Colonic mucosa (tissue), 4 donors: ENCODE data around the gene HOXB4. TPM values are rescaled to one million over a fixed set of nuclear protein-coding genes. Genes with fewer than 3 reads are reported as not detected.

Experiments
- DNase-seq: peaks from one replicate; pipeline ENCODE4 v3.0.0-alpha.2; 2020
- H3K27ac ChIP-seq: fragments of 200-600 bp; one replicate; pipeline ENCODE4 v1.8.0; 2021
- H3K27me3 ChIP-seq: fragments of 200-600 bp; one replicate; pipeline ENCODE4 v1.8.0; 2021
- H3K36me3 ChIP-seq: fragments of 200-600 bp; one replicate; pipeline ENCODE4 v1.8.0; 2021
- H3K4me1 ChIP-seq: fragments of 200-600 bp; one replicate; pipeline ENCODE4 v1.8.0; 2021; ENCODE audit warnings: mild to moderate bottlenecking
- H3K4me3 ChIP-seq: fragments of 200-600 bp; one replicate; pipeline ENCODE4 v1.8.0; 2021
- H3K9ac ChIP-seq, 2 donors: one replicate each; pipeline ENCODE4 v1.7.0; 2013; ENCODE audit warnings: control low read depth in 2 of 2, low read depth in 2 of 2, low read length in 2 of 2
- H3K9me3 ChIP-seq: fragments of 200-600 bp; one replicate; pipeline ENCODE4 v1.8.0; 2021
- intact Hi-C: fragments of 100-400 bp; cut with DNase I; formaldehyde crosslinking; loops from one replicate; pipeline ENCODE4 v1.14.1; 2022
- total RNA-seq, 2 donors: library from RNA; stranded (reverse); fragmentation: NEBNext Ultra II Directional in 1 of 2; extraction: Animal tissue kit (Norgen Biotek cat#: 25700) in 1 of 2; gene quantifications; one replicate each; pipeline ENCODE4 v1.2.1, GENCODE V29; 2021
- TF ChIP-seq, protein P1 (sequence below): fragments of 200-600 bp; IDR thresholded peaks from one replicate; pipeline ENCODE4 v1.8.0; 2022; ENCODE audit warnings: antibody characterized with exemption, mild to moderate bottlenecking
- donor health status: healthy.
- donor health status: DM: no; HTN: no; CAD: no.
- donor health status: DM: no; HTN: no; CAD: no.

The HOXB4 gene
- total RNA-seq, 2 donors from 2014 or later, result 2.5 to 4.7 TPM

DNA sequence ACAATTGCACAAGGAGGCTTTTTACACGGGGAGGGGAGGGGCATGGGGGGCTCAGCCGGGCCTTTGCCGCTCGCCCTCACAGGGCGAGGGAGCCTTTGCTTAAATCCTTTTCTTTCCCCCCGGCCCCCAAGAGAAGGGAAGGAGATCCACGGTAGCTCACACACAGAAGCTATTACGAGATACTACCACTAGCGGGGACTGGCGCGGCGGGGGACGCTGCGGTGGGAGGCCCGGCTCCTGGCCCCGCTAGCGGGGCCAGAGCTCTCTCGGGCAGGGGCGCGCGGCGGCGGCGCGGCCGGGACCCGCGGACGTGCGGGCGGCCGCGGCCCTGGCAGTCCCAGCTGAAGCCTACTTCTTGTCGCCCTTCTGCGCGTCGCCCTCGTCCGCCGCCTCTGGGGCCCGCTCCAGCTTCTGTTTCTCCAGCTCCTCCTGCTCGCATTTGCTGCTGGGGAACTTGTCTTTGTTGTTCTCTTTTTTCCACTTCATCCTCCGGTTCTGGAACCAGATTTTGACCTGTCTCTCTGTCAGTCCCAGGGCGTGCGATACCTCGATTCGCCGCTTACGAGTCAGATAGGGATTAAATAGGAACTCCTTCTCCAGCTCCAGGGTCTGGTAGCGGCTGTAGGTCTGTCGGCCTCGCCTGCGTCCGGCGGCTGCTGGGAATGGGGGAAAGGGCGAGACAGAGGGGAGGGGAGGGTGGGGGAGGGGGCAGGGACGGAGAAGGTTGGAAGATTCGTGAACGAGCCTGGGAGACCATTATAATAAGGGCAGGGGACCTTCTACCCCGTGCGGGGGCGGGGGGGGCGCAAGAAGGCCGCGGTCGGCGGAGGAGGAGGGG, 34.9 kb upstream of the HOXB4 start:
- Histone ChIP-seq H3K9ac (peak overlapping the region; percentile 80 to 89), H3K4me3 (peak overlapping the region; percentile 57), H3K27me3 (peaks cover 29% of the 10 kb centered on the region), H3K4me1 (peaks cover 11% of the 10 kb centered on the region), H3K9me3 (no peaks in the 10 kb centered on the region), H3K36me3 (no peaks in the 10 kb centered on the region), H3K27ac (peak overlapping the region; percentile 80)
- TF ChIP-seq, protein P1, sequence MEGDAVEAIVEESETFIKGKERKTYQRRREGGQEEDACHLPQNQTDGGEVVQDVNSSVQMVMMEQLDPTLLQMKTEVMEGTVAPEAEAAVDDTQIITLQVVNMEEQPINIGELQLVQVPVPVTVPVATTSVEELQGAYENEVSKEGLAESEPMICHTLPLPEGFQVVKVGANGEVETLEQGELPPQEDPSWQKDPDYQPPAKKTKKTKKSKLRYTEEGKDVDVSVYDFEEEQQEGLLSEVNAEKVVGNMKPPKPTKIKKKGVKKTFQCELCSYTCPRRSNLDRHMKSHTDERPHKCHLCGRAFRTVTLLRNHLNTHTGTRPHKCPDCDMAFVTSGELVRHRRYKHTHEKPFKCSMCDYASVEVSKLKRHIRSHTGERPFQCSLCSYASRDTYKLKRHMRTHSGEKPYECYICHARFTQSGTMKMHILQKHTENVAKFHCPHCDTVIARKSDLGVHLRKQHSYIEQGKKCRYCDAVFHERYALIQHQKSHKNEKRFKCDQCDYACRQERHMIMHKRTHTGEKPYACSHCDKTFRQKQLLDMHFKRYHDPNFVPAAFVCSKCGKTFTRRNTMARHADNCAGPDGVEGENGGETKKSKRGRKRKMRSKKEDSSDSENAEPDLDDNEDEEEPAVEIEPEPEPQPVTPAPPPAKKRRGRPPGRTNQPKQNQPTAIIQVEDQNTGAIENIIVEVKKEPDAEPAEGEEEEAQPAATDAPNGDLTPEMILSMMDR, result no peak
- intact Hi-C loops, result no loop called here
- DNase-seq, result no peak

DNA sequence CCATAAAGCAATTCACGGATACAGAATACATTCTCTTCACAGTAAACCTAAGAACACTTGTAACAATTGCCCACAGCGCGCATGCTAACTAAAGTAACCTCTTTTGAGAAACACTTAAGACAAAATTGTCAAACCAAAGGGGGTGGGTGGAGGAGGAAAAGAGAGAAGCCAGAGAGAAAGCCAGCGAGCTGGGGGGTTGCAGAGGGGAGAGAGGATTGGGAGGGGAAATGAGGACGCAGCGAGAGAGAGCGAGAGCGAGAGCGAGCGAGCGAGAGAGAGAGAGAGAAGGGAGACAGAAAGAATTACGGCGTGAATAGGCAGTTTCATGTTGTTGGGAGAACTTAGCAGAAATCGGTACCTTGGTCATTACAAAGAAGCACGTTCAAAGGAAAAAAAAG, 34.3 kb upstream of the HOXB4 start:
- no peaks in the 10 kb centered on the region for H3K9me3 ChIP-seq
- H3K4me1 ChIP-seq, result peaks cover 5% of the 10 kb centered on the region
- intact Hi-C loops, result no loop called here
- TF ChIP-seq, protein P1, result no peak
- H3K27ac ChIP-seq, result peak overlapping the region; percentile 80
- peaks cover 23% of the 10 kb centered on the region for H3K27me3 ChIP-seq
- H3K36me3 ChIP-seq, result no peaks in the 10 kb centered on the region
- H3K9ac ChIP-seq, result peak overlapping the region; percentile 80 to 89
- H3K4me3 ChIP-seq, result peak overlapping the region; percentile 57
- DNase-seq, result no peak

DNA sequence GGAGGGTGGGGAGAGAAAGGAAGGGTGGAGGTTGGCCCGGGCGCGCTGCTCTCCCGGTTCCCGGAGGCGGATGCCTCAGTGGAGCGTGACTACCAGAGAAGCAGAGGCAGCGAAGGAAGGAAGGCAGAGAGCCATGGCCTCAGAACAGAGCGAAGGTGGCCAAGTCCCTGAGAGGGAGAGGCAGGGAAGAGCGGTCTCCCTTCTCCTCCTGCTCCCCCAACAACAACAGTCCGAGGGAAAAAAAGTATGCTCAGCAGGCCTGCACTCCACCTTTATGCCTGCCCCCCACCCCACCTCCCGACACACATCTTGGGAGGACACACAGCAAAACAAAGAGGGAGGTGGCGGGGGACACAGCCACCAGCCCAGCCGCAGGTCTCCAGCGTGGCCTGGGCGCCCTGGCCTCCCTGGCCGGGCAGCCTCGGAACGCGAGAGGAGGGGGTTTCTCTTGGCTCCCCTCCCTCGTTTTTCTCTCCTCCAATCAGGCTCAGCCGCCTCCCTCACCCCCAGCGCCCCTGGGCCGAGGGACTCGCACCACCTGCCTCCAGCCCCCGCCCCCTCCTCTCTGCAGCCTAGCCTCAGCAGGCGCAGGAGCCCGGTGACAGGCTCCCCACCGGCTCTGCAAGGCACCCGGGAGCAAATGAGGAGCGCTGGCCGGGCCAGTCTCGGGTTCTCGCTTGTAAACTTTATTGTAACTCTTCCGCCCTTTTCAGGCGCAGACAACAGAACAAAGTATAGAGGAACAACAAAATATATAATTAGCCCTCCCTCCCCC, 33.7 kb upstream of the HOXB4 start:
- Histone ChIP-seq H3K4me3 (peak overlapping the region; percentile 57), H3K27me3 (peaks cover 21% of the 10 kb centered on the region), H3K36me3 (no peaks in the 10 kb centered on the region), H3K4me1 (peaks cover 2% of the 10 kb centered on the region), H3K9me3 (no peaks in the 10 kb centered on the region), H3K27ac (peak overlapping the region; percentile 80), H3K9ac (peak overlapping the region; percentile 80 to 89)
- TF ChIP-seq, protein P1, result no peak
- intact Hi-C loops, result no loop called here
- DNase-seq, result no peak

DNA sequence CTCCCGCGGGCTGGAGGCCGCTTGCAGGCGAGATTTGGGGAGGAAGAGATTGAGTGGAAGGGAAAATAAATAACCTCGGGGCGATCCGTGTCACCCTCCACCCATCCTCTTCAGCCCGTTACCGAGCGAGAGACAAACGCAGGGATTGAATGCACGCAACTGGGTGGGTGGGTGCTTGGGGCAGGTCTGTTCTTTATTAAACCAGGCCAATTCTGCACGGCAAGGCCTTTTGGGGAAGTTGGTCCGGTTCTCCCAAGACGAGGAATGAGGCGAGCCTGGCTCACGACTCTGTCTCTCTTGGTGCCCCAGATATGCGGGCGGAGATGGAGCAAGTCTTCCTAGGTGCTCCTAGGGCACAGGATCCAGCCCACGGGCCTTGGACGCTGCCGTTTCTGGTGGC, 33.1 kb upstream of the HOXB4 start:
- Histone ChIP-seq H3K27ac (peak overlapping the region; percentile 80), H3K9ac (peak overlapping the region; percentile 75 to 89), H3K9me3 (no peaks in the 10 kb centered on the region), H3K4me3 (peak overlapping the region; percentile 57), H3K36me3 (no peaks in the 10 kb centered on the region), H3K4me1 (peaks cover 2% of the 10 kb centered on the region), H3K27me3 (peaks cover 15% of the 10 kb centered on the region)
- TF ChIP-seq, protein P1, result no peak
- intact Hi-C loops, result no loop called here
- no peak for DNase-seq

DNA sequence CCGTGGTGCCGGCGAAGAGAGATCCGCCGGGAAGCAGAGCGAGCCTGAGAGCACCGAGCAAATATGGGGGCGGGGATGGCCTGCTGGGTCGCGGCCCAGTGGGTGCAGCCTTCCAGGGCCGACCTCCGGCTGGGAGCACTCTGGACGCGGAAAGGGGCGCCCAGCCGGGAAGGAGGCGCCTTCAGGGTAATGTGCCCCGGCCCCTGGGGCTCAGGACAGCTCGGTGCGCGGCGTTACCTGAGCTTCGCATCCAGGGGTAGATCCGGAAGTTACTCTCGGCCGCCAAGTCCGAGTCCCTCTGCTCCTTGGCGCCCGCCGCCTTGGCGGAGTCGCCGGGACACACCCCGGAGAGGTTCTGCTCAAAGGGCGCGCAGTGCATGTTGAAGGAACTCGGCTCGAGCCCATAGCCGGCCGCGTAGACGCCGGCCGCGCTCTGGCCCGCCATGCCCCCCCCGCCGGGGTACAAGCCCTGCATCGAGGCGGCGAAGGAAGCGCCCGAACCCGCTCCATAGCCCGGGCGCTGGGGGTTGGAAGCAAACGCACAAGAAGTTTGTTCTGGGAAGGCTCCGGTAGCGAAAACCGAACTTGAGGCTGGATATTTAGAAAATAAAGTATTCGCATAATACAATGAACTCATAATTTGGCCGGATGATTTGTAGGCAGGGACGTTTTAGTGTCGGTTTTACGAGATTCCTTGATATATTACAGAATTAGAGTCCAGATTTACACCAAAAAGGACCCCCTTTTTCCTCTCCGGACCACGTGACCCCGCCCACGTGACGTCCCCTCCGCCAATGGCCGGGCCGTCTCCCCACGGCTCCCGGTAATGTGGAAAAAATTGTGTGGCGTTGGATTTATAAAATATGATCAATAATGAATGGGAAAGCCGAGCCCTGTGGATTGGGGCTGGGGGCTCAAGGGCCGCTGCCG, 32.4 kb upstream of the HOXB4 start, which contains the start of gene HOXB7:
HOXB7 (minus strand) TSS at position 736 of the 930 bp plus-strand sequence; CDS start at position 637, 99 bp downstream.
- Histone ChIP-seq H3K27me3 (peaks cover 8% of the 10 kb centered on the region), H3K4me1 (peaks cover 2% of the 10 kb centered on the region), H3K27ac (peak within 1 kb of the TSS; percentile 80), H3K9me3 (no peaks in the 10 kb centered on the region), H3K36me3 (no peaks in the 10 kb centered on the region), H3K4me3 (peak within 1 kb of the TSS; percentile 57), H3K9ac (peak within 1 kb of the TSS; percentile 80 to 89)
- TF ChIP-seq, protein P1, result no peak
- intact Hi-C loops, result no loop called here
- peak; percentile 91 for DNase-seq
